ENCODE results near the gene IMPDH1.
A peak's percentile ranks its signal among the peaks of the same experiment; 100 is the strongest.

IMPDH1 gene

DNA sequence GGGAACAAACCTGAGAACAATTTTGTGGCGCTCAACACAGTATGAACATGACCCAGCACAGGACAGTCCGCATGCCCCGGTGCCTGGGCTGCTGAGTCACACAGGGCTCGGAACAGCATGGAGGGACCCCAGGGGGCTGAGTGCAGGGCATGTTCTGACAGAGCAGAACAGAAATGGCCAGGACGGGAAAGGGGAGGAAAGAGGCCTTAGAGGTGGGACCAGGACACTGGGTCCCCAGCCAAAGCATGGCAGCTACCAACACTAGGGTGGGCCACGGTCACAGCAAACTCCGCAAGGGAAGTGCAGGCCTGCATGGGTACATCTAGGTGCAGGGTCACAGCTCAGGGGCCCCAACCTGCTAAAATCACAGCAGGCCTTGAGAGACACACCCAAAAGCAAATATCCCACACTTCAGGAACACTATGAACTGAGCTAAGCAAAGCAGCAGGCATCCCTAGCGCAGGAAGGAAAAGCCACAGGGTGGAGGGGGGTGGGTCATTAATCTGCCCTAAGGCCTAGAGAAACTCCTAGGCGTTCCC, 5.6 kb downstream of the IMPDH1 start:
- Histone ChIP-seq H3K79me2 (ENCODE audit: control insufficient read depth, insufficient read depth, low read length, unreplicated experiment) (peaks cover 25% of the 10 kb centered on the region), H3K27ac (ENCODE audit: low read depth, low read length) (no peak overlapping the region), H2AFZ (ENCODE audit: low read length, unreplicated experiment) (no peak overlapping the region), H3K4me1 (ENCODE audit: control insufficient read depth, insufficient read depth, low read length, unreplicated experiment) (peaks cover 17% of the 10 kb centered on the region), H3K27me3 (ENCODE audit: insufficient read depth, low read length) (no peaks in the 10 kb centered on the region), H3K36me3 (ENCODE audit: insufficient read depth, low read length) (peaks cover 4% of the 10 kb centered on the region; the same call in 1 of the 2 replicates), H3K4me3 (ENCODE audit: low read depth, low read length) (peak overlapping the region; percentile 93)

DNA sequence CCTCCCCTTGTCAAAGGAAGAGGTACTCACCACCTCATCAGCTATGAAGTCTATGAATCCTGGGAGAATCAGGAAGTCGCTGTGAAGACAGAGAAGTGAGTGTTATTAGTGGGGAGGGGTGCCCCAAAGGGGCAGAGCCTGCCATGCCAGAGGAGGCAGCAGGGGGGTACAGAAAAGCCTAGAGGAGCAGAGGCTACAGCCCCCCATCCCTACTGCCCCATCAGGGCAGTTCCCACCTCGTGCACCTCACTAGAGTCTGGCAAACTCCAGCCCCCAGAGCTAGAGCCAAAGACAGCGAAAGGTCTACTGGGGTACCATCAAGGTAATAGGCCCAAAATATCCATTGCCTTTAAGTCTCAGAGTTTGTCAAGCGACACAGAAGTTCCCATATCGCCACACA, 6.1 kb downstream of the IMPDH1 start:
- H3K27me3 ChIP-seq (ENCODE audit: insufficient read depth, low read length): no peaks in the 10 kb centered on the region
- H3K36me3 ChIP-seq (ENCODE audit: insufficient read depth, low read length): peaks cover 4% of the 10 kb centered on the region; the same call in 1 of the 2 replicates
- peaks cover 25% of the 10 kb centered on the region for H3K79me2 ChIP-seq (ENCODE audit: control insufficient read depth, insufficient read depth, low read length, unreplicated experiment)
- no peak overlapping the region for H2AFZ ChIP-seq (ENCODE audit: low read length, unreplicated experiment)
- H3K4me1 ChIP-seq (ENCODE audit: control insufficient read depth, insufficient read depth, low read length, unreplicated experiment): peaks cover 11% of the 10 kb centered on the region
- H3K27ac ChIP-seq (ENCODE audit: low read depth, low read length): no peak overlapping the region
- peak overlapping the region; percentile 93; the same call in 1 of the 2 replicates for H3K4me3 ChIP-seq (ENCODE audit: low read depth, low read length)

DNA sequence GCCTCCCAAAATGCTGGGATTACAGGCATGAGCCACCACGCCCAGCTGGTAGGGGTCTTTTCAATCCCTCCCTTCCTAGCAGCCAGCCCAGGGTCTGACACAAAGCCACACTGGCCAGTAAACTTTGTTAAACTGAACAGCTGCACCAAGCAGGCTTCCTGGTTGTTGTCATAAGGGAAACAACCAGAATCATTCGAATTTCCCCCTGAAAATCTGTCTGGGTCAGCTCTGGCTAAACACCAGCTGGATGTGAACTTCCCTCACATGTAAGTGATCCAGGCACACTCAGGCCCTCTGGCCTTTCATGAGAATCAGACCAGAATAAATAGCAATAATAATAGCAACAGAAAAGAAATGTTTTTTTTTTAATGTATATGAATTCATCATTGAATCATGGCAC, 7.4 kb downstream of the IMPDH1 start:
- Histone ChIP-seq H3K79me2 (ENCODE audit: control insufficient read depth, insufficient read depth, low read length, unreplicated experiment) (peaks cover 25% of the 10 kb centered on the region), H3K27ac (ENCODE audit: low read depth, low read length) (no peak overlapping the region), H3K4me1 (ENCODE audit: control insufficient read depth, insufficient read depth, low read length, unreplicated experiment) (peaks cover 9% of the 10 kb centered on the region), H3K27me3 (ENCODE audit: insufficient read depth, low read length) (no peaks in the 10 kb centered on the region), H2AFZ (ENCODE audit: low read length, unreplicated experiment) (no peak overlapping the region), H3K36me3 (ENCODE audit: insufficient read depth, low read length) (peaks cover 9% of the 10 kb centered on the region; the same call in 1 of the 2 replicates), H3K4me3 (ENCODE audit: low read depth, low read length) (no peak overlapping the region)

DNA sequence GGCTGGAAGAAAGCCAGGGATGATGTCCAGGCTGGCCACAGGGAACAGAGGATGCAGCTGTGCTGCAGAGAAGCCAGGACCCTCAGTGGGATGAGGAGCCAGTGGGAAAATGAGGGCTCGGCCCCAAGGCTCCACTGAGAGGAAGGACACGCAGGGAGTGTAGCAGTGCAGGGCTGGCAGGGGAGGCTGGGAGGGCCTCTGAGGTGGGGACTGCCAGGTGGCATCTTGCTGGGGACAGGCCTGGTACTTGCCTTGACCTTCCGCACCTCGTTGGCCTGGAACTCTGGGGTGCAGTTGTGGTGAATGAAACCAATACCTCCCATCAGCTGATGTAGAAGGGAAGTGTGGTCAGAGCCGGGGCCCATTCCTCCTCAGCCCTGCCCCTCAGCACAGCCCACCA, 9.2 kb downstream of the IMPDH1 start:
- H3K27me3 ChIP-seq (ENCODE audit: insufficient read depth, low read length): no peaks in the 10 kb centered on the region
- peaks cover 25% of the 10 kb centered on the region for H3K79me2 ChIP-seq (ENCODE audit: control insufficient read depth, insufficient read depth, low read length, unreplicated experiment)
- H3K36me3 ChIP-seq (ENCODE audit: insufficient read depth, low read length): peaks cover 9% of the 10 kb centered on the region; the same call in 1 of the 2 replicates
- H3K4me1 ChIP-seq (ENCODE audit: control insufficient read depth, insufficient read depth, low read length, unreplicated experiment): peaks cover 9% of the 10 kb centered on the region
- no peak overlapping the region for H2AFZ ChIP-seq (ENCODE audit: low read length, unreplicated experiment)
- H3K4me3 ChIP-seq (ENCODE audit: low read depth, low read length): no peak overlapping the region
- H3K27ac ChIP-seq (ENCODE audit: low read depth, low read length): no peak overlapping the region

DNA sequence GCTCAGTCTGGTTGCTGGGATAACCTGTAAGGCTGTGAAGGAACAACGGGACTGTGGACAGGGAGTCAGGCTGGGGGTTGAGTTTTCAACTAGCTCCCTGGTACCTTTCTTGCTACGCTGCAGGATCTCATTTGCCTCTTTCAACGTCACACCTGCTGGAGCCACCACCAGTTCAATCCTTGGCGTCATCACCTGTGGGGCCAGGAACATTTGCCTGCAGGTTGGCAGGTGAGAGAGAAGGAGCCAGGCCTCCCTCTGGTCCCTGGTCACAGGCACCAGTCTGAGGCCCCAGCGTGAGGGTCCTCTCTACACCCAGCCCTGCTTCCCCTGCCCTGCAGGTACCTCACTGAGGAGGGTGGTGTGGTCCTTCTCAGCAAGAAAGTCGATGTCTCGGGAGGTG, 9.8 kb downstream of the IMPDH1 start:
- H3K27me3 ChIP-seq (ENCODE audit: insufficient read depth, low read length): no peaks in the 10 kb centered on the region
- H3K4me1 ChIP-seq (ENCODE audit: control insufficient read depth, insufficient read depth, low read length, unreplicated experiment): peaks cover 9% of the 10 kb centered on the region
- H2AFZ ChIP-seq (ENCODE audit: low read length, unreplicated experiment): no peak overlapping the region
- H3K79me2 ChIP-seq (ENCODE audit: control insufficient read depth, insufficient read depth, low read length, unreplicated experiment): peaks cover 21% of the 10 kb centered on the region
- peaks cover 9% of the 10 kb centered on the region; the same call in 1 of the 2 replicates for H3K36me3 ChIP-seq (ENCODE audit: insufficient read depth, low read length)
- H3K27ac ChIP-seq (ENCODE audit: low read depth, low read length): no peak overlapping the region
- H3K4me3 ChIP-seq (ENCODE audit: low read depth, low read length): no peak overlapping the region

DNA sequence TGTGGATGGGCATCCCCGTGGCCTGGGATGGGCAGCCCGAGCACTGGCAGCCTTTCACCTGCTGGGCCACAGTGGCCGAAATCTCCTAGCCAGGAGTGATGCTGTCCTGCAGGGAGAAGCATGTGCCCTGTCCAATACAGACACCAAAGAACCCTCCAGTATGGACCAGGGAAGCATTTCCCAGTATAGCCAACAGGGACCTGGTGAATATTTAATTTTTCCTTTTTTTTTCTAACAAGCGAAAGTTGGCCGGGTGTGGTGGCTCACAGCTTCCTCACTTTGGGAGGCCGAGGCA, 11.0 kb downstream of the IMPDH1 start:
- peaks cover 9% of the 10 kb centered on the region; the same call in 1 of the 2 replicates for H3K36me3 ChIP-seq (ENCODE audit: insufficient read depth, low read length)
- H3K4me1 ChIP-seq (ENCODE audit: control insufficient read depth, insufficient read depth, low read length, unreplicated experiment): no peaks in the 10 kb centered on the region
- no peaks in the 10 kb centered on the region for H3K27me3 ChIP-seq (ENCODE audit: insufficient read depth, low read length)
- H3K27ac ChIP-seq (ENCODE audit: low read depth, low read length): no peak overlapping the region
- H3K79me2 ChIP-seq (ENCODE audit: control insufficient read depth, insufficient read depth, low read length, unreplicated experiment): peaks cover 9% of the 10 kb centered on the region
- no peak overlapping the region for H2AFZ ChIP-seq (ENCODE audit: low read length, unreplicated experiment)
- no peak overlapping the region for H3K4me3 ChIP-seq (ENCODE audit: low read depth, low read length)

DNA sequence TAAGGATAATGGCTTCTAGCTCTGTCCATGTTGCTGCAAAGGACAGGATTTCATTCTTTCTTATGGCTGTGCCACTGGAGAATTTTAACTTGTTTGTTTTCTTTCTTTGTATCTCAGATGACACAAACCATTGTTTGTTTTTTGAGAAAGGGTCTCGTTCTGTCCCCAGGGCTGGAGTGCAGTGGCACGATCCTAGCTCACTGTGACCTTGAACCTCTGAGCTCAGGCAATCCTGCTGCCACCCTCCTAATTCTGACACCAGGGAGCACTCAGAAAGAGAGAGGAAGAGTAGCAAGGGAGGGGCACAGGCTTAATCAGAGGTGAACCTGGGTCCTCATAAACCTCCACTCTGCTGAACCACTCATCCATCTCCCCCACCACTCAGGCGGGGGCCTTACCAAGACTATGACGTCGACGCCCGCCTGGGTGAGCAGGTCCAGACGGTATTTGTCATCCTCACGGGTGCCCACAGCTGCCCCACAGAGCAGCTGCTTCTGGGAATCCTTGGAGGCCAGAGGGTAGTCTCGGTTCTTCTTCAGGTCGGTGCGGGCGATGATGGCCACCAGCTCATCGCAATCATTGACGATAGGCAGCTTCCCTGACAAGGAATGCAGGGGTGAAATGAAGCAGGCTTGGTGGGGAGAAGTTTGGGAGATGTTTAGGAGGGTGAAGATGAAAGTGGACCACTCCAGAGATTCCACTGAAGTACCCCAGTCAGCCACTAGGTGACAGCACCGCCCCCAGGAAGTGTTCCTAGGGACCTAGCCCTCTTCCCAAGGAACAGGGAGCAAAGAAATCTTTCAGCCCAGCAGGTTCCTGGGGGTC, 11.6 kb downstream of the IMPDH1 start:
- Histone ChIP-seq H3K36me3 (ENCODE audit: insufficient read depth, low read length) (peaks cover 9% of the 10 kb centered on the region; the same call in 1 of the 2 replicates), H3K27ac (ENCODE audit: low read depth, low read length) (no peak overlapping the region), H2AFZ (ENCODE audit: low read length, unreplicated experiment) (no peak overlapping the region), H3K4me1 (ENCODE audit: control insufficient read depth, insufficient read depth, low read length, unreplicated experiment) (no peaks in the 10 kb centered on the region), H3K79me2 (ENCODE audit: control insufficient read depth, insufficient read depth, low read length, unreplicated experiment) (peaks cover 5% of the 10 kb centered on the region), H3K4me3 (ENCODE audit: low read depth, low read length) (no peak overlapping the region), H3K27me3 (ENCODE audit: insufficient read depth, low read length) (no peaks in the 10 kb centered on the region)

DNA sequence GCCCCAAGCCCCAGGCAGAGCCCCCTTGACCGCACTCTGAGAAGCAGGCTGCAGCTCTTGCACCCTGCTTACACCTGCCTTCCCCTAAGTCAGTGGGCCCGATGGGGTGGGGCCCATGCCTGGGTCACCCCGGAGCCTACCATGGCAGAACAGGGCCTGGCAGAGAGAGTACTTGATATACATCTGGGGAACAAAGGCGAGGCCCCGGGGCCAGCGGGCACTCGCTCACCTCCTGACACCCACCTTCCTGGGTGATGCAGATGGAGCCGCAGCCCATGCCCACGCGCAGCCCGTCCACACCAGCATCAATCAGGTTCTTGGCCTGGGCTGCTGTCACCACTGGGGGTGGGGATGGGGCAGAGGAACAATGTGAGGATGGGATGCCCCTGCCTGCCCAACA, 13.4 kb downstream of the IMPDH1 start:
- H3K36me3 ChIP-seq (ENCODE audit: insufficient read depth, low read length): peaks cover 9% of the 10 kb centered on the region; the same call in 1 of the 2 replicates
- no peaks in the 10 kb centered on the region for H3K4me1 ChIP-seq (ENCODE audit: control insufficient read depth, insufficient read depth, low read length, unreplicated experiment)
- no peak overlapping the region for H3K4me3 ChIP-seq (ENCODE audit: low read depth, low read length)
- H2AFZ ChIP-seq (ENCODE audit: low read length, unreplicated experiment): no peak overlapping the region
- no peaks in the 10 kb centered on the region for H3K27me3 ChIP-seq (ENCODE audit: insufficient read depth, low read length)
- H3K27ac ChIP-seq (ENCODE audit: low read depth, low read length): no peak overlapping the region
- no peaks in the 10 kb centered on the region for H3K79me2 ChIP-seq (ENCODE audit: control insufficient read depth, insufficient read depth, low read length, unreplicated experiment)

DNA sequence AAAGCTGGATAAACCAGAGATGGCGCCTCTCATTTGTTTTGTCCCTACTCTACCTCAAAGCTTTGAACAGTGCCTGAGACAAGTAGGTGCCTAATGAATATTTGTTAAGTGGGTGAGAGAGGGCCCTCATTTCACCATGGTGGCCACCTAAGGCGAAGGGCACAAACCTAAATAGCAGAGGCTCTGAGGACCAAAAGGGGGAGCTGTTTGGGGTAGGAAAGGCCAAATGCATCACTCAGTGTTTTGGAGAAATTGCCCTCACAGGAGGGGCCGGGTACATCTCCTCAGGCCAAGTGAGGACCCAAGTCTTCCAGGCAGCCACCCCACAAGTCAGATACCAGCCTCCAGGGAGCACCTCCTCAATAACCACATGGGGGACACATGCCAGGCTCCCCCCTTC, 14.0 kb downstream of the IMPDH1 start:
- H3K79me2 ChIP-seq (ENCODE audit: control insufficient read depth, insufficient read depth, low read length, unreplicated experiment): no peaks in the 10 kb centered on the region
- H2AFZ ChIP-seq (ENCODE audit: low read length, unreplicated experiment): no peak overlapping the region
- H3K27ac ChIP-seq (ENCODE audit: low read depth, low read length): no peak overlapping the region
- H3K36me3 ChIP-seq (ENCODE audit: insufficient read depth, low read length): peaks cover 6% of the 10 kb centered on the region; the same call in 1 of the 2 replicates
- no peak overlapping the region for H3K4me3 ChIP-seq (ENCODE audit: low read depth, low read length)
- H3K4me1 ChIP-seq (ENCODE audit: control insufficient read depth, insufficient read depth, low read length, unreplicated experiment): no peaks in the 10 kb centered on the region
- H3K27me3 ChIP-seq (ENCODE audit: insufficient read depth, low read length): no peaks in the 10 kb centered on the region

DNA sequence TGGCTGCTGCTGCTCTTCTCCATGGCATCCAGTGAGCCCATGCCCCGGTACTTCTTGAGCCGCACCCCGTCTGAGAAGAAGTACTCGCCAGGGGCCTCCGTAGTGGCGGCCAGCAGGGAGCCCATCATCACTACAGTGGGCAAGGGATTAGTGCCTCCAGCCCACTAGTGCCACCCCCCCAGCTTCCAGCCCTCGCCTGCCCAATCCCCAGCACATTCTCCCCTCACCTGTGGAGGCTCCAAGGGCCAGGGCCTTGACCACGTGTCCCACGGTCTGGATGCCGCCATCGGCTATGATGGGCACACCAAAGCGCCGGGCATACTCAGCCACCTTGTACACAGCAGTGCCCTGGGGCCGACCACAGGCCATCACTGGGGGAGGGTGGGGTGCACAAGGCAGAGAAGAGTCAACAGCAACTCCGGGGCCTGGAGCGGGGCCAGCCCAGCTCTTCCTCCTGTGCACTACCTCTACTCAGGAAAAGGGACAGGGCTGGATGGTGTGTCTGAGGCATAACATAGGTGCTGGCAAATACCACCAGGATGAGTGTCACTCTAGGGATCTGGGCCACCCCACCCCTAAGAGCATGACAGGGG, 14.8 kb downstream of the IMPDH1 start:
- Histone ChIP-seq H3K4me1 (ENCODE audit: control insufficient read depth, insufficient read depth, low read length, unreplicated experiment) (no peaks in the 10 kb centered on the region), H3K27me3 (ENCODE audit: insufficient read depth, low read length) (no peaks in the 10 kb centered on the region), H2AFZ (ENCODE audit: low read length, unreplicated experiment) (no peak overlapping the region), H3K4me3 (ENCODE audit: low read depth, low read length) (no peak overlapping the region), H3K79me2 (ENCODE audit: control insufficient read depth, insufficient read depth, low read length, unreplicated experiment) (no peaks in the 10 kb centered on the region), H3K27ac (ENCODE audit: low read depth, low read length) (no peak overlapping the region), H3K36me3 (ENCODE audit: insufficient read depth, low read length) (peaks cover 5% of the 10 kb centered on the region; the same call in 1 of the 2 replicates)

All from ACC112 (cell line).